ENCODE results near the gene TRPC4AP.
"Not testable (repeated sequence)": the region's sequence is repeated elsewhere in the genome, so short reads cannot be mapped to it uniquely, and the experiment has no call there.

TRPC4AP gene

GRCh38 chr20:35088231-35089145, 4.1 kb downstream of the TRPC4AP start:
- no peak for TF ChIP-seq CTCF (IDR thresholded peaks at IDR 0.05; ENCODE audit: low read depth, low read length, missing control alignments)
- DNase-seq (ENCODE audit: low read depth), result no peak
- in situ Hi-C loops (cut with HindIII; ENCODE audit: low sequenced_read_pairs), result no loop called here
- no peak overlapping the region for H3K4me3 ChIP-seq (ENCODE audit: low read depth, low read length)

DNA sequence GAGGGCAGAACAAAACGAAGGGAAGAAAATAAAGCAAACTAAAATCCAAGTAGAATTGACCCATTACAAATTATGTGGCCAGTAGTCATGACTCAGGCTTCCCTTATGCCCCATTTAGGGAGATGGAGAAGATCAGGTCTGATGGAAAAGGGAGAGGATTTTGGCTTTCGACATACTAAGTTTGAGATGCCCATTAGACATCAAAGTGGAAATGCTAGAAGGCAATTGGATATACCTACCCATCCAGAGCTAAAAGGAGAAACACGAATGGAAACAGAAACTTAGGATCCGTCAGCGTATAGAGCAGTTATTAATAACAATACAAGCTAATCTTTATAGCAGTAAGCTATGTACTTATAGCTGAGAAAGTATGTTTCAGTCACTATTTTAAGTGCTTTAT, 4.8 kb downstream of the TRPC4AP start:
- in situ Hi-C loops (cut with HindIII; ENCODE audit: low sequenced_read_pairs), result no loop called here
- TF ChIP-seq CTCF (IDR thresholded peaks at IDR 0.05; ENCODE audit: low read depth, low read length, missing control alignments), result no peak
- no peak overlapping the region for H3K4me3 ChIP-seq (ENCODE audit: low read depth, low read length)
- DNase-seq (ENCODE audit: low read depth), result no peak

DNA sequence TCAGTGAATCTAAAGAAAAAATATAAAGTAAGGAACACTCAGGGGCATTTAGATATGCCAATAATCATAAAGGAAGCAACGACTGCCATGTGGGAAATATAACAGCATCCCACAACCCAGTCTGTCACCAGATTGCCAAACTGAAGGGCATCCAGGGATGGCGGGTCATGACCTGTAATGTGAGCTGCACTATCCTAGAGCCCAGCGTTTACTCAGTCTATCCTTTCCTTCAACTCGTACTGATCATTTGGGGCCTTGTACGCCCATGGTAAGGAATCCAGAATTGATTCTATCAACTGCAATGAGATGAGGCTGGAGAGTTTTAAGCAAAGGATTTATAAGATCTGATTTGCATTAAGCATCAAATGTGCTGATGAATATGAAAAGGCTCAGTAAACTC, 5.3 kb downstream of the TRPC4AP start:
- TF ChIP-seq CTCF (IDR thresholded peaks at IDR 0.05; ENCODE audit: low read depth, low read length, missing control alignments), result no peak
- no peak for DNase-seq (ENCODE audit: low read depth)
- in situ Hi-C loops (cut with HindIII; ENCODE audit: low sequenced_read_pairs), result no loop called here
- no peak overlapping the region for H3K4me3 ChIP-seq (ENCODE audit: low read depth, low read length)

- DNase-seq (ENCODE audit: low read depth), result no peak
- no peak for TF ChIP-seq CTCF (IDR thresholded peaks at IDR 0.05; ENCODE audit: low read depth, low read length, missing control alignments)
- H3K4me3 ChIP-seq (ENCODE audit: low read depth, low read length), result no peak overlapping the region
- in situ Hi-C loops (cut with HindIII; ENCODE audit: low sequenced_read_pairs), result no loop called here
Measured at GRCh38 chr20:35085477-35086225, 7.0 kb downstream of the TRPC4AP start.

DNA sequence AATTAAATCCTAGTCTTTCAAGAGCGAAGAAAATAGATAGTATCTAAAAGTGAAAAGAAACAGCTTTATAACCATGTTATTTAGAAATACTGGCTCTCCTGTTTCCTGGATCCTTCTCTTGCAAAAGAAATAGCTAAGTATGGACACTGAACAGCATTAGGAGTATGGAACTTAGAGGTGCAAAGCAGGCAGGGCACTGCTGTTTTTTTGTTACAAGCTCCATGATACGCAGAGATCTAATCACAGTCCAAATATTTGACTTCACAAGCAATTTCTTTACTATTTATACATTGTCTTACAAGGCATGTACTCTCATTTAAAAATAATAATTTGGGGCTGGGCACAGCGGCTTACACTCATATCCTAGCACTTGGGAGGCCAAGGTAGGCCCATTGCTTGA, 7.6 kb downstream of the TRPC4AP start:
- DNase-seq (ENCODE audit: low read depth), result no peak
- no peak for TF ChIP-seq CTCF (IDR thresholded peaks at IDR 0.05; ENCODE audit: low read depth, low read length, missing control alignments)
- H3K4me3 ChIP-seq (ENCODE audit: low read depth, low read length), result no peak overlapping the region
- in situ Hi-C loops (cut with HindIII; ENCODE audit: low sequenced_read_pairs), result no loop called here

DNA sequence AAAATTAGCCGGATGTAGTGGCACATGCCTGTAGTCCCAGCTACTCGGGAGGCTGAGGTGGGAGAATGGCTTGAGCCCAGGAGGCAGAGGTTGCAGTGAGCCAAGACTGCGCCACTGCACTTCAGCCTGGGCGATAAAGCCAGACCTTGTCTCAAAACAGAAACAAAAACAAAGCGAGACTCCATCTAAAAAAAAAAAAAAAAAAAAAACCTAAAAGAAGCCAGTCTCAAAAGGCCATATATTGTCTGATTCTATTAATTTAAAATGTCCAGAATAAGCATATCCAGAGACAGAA, 12.3 kb downstream of the TRPC4AP start:
- H3K4me3 ChIP-seq (ENCODE audit: low read depth, low read length); DNase-seq (ENCODE audit: low read depth); in situ Hi-C loops (cut with HindIII; ENCODE audit: low sequenced_read_pairs): not testable (repeated sequence)

All from astrocyte of the cerebellum (primary cell).